Measurements from ENCODE around the gene C1orf159.

C1orf159 gene

GRCh38 chr1:1163538-1164070, 47.7 kb upstream of the C1orf159 start:
- Histone ChIP-seq H3K4me2 (ENCODE audit: low read length) (no peak overlapping the region), H3K4me1 (ENCODE audit: low read length) (peaks cover 5% of the 10 kb centered on the region), H3K9me3 (ENCODE audit: insufficient read depth, low read length) (no peaks in the 10 kb centered on the region), H3K27ac (ENCODE audit: low read length) (no peak overlapping the region), H4K20me1 (ENCODE audit: insufficient read depth, low read length) (no peaks in the 10 kb centered on the region), H3K27me3 (ENCODE audit: low read depth, low read length) (peaks cover 4% of the 10 kb centered on the region), H2AFZ (ENCODE audit: low read depth, low read length) (no peak overlapping the region), H3K9ac (ENCODE audit: low read length) (no peak overlapping the region), H3K79me2 (ENCODE audit: low read length) (no peaks in the 10 kb centered on the region), H3K4me3 (ENCODE audit: low read length) (no peak overlapping the region), H3K36me3 (replicated peaks; ENCODE audit: low read depth, low read length) (no peaks in the 10 kb centered on the region)
- TF ChIP-seq EZH2phosphoT487 (IDR thresholded peaks at IDR 0.05; ENCODE audit: low read depth): no peak
- TF ChIP-seq, protein P1, sequence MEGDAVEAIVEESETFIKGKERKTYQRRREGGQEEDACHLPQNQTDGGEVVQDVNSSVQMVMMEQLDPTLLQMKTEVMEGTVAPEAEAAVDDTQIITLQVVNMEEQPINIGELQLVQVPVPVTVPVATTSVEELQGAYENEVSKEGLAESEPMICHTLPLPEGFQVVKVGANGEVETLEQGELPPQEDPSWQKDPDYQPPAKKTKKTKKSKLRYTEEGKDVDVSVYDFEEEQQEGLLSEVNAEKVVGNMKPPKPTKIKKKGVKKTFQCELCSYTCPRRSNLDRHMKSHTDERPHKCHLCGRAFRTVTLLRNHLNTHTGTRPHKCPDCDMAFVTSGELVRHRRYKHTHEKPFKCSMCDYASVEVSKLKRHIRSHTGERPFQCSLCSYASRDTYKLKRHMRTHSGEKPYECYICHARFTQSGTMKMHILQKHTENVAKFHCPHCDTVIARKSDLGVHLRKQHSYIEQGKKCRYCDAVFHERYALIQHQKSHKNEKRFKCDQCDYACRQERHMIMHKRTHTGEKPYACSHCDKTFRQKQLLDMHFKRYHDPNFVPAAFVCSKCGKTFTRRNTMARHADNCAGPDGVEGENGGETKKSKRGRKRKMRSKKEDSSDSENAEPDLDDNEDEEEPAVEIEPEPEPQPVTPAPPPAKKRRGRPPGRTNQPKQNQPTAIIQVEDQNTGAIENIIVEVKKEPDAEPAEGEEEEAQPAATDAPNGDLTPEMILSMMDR (IDR thresholded peaks at IDR 0.05; ENCODE audit: low read depth, low read length): no peak

- Histone ChIP-seq H3K9me3 (ENCODE audit: insufficient read depth, low read length) (no peaks in the 10 kb centered on the region), H3K27ac (ENCODE audit: low read length) (no peak overlapping the region), H3K27me3 (ENCODE audit: low read depth, low read length) (no peaks in the 10 kb centered on the region), H3K9ac (ENCODE audit: low read length) (no peak overlapping the region), H3K79me2 (ENCODE audit: low read length) (no peaks in the 10 kb centered on the region), H3K4me2 (ENCODE audit: low read length) (no peak overlapping the region), H3K4me3 (ENCODE audit: low read length) (no peak overlapping the region), H3K4me1 (ENCODE audit: low read length) (peaks cover 6% of the 10 kb centered on the region), H4K20me1 (ENCODE audit: insufficient read depth, low read length) (no peaks in the 10 kb centered on the region), H2AFZ (ENCODE audit: low read depth, low read length) (no peak overlapping the region), H3K36me3 (replicated peaks; ENCODE audit: low read depth, low read length) (no peaks in the 10 kb centered on the region)
- TF ChIP-seq EZH2phosphoT487 (IDR thresholded peaks at IDR 0.05; ENCODE audit: low read depth): no peak
- TF ChIP-seq, protein P1 (IDR thresholded peaks at IDR 0.05; ENCODE audit: low read depth, low read length): no peak
Observed at GRCh38 chr1:1162597-1163537, 47.0 kb upstream of the C1orf159 start.

DNA sequence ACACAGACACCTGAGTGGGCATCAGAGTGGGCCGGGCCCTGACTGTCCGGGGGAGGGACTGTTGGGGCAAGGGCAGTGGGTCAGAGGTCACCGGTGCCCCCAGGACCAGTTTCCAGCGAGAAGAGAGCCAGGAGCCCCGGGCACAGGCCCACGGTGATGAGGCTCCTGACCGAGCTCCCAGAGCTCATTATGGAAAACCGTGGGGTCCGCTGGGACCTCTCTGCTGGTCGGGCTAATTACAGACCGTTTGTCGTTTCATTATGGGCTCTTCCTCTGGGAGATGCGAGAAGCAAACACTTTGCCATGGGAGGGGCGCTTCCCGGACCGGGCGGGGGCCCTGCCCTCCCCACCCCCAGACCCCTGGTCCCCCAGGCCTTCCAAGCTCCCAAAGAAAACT, 45.8 kb upstream of the C1orf159 start:
- no peak for TF ChIP-seq EZH2phosphoT487 (IDR thresholded peaks at IDR 0.05; ENCODE audit: low read depth)
- TF ChIP-seq, protein P1 (IDR thresholded peaks at IDR 0.05; ENCODE audit: low read depth, low read length): no peak
- H3K36me3 ChIP-seq (replicated peaks; ENCODE audit: low read depth, low read length): no peaks in the 10 kb centered on the region
- H2AFZ ChIP-seq (ENCODE audit: low read depth, low read length): no peak overlapping the region
- peaks cover 6% of the 10 kb centered on the region for H3K4me1 ChIP-seq (ENCODE audit: low read length)
- H4K20me1 ChIP-seq (ENCODE audit: insufficient read depth, low read length): no peaks in the 10 kb centered on the region
- H3K9me3 ChIP-seq (ENCODE audit: insufficient read depth, low read length): no peaks in the 10 kb centered on the region
- H3K79me2 ChIP-seq (ENCODE audit: low read length): no peaks in the 10 kb centered on the region
- H3K4me2 ChIP-seq (ENCODE audit: low read length): no peak overlapping the region
- no peaks in the 10 kb centered on the region for H3K27me3 ChIP-seq (ENCODE audit: low read depth, low read length)
- no peak overlapping the region for H3K27ac ChIP-seq (ENCODE audit: low read length)
- no peak overlapping the region for H3K4me3 ChIP-seq (ENCODE audit: low read length)
- H3K9ac ChIP-seq (ENCODE audit: low read length): no peak overlapping the region

DNA sequence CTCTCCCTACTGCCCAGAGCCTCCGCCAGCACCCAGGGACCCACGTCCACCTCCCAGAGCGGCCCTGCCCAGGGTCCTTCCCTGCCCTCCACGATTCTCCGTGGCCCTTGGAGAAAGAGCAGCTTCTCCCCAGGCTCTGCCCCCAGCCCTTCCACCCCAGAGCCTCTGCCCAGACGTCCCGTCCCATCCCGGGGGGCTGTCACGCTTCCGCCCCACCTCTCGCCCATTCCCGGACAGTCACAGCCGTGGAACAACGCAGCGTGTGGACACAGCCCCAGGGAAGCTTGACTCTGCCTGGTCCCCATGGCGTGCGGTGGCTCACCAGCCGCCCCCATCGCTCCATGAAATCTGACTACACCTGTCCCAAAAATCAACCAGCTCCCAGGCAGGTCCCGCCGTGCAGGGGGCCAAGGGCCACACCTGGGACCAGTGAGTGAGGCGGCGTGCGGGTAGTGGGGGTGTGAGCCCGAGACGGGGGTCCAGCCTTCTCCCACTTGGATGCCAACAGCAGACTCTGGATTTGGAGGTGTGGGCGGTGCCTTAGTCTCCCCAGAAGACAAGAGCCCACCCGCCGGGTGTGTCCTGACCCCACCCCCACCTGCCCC, 45.3 kb upstream of the C1orf159 start:
- Histone ChIP-seq H3K27ac (ENCODE audit: low read length) (no peak overlapping the region), H3K79me2 (ENCODE audit: low read length) (no peaks in the 10 kb centered on the region), H2AFZ (ENCODE audit: low read depth, low read length) (no peak overlapping the region), H3K4me2 (ENCODE audit: low read length) (no peak overlapping the region), H3K4me1 (ENCODE audit: low read length) (peaks cover 6% of the 10 kb centered on the region), H3K4me3 (ENCODE audit: low read length) (no peak overlapping the region), H3K9ac (ENCODE audit: low read length) (no peak overlapping the region), H4K20me1 (ENCODE audit: insufficient read depth, low read length) (no peaks in the 10 kb centered on the region), H3K36me3 (replicated peaks; ENCODE audit: low read depth, low read length) (no peaks in the 10 kb centered on the region), H3K27me3 (ENCODE audit: low read depth, low read length) (no peaks in the 10 kb centered on the region), H3K9me3 (ENCODE audit: insufficient read depth, low read length) (no peaks in the 10 kb centered on the region)
- no peak for TF ChIP-seq EZH2phosphoT487 (IDR thresholded peaks at IDR 0.05; ENCODE audit: low read depth)
- TF ChIP-seq, protein P1 (IDR thresholded peaks at IDR 0.05; ENCODE audit: low read depth, low read length): no peak
